Measurements from ENCODE around the gene RWDD3. TPM values are rescaled to one million over a fixed set of nuclear protein-coding genes. Genes with fewer than 3 reads are reported as not detected.

RWDD3 gene
- total RNA-seq, 2 experiments from 2014 or later: 13.3 to 13.5 TPM

DNA sequence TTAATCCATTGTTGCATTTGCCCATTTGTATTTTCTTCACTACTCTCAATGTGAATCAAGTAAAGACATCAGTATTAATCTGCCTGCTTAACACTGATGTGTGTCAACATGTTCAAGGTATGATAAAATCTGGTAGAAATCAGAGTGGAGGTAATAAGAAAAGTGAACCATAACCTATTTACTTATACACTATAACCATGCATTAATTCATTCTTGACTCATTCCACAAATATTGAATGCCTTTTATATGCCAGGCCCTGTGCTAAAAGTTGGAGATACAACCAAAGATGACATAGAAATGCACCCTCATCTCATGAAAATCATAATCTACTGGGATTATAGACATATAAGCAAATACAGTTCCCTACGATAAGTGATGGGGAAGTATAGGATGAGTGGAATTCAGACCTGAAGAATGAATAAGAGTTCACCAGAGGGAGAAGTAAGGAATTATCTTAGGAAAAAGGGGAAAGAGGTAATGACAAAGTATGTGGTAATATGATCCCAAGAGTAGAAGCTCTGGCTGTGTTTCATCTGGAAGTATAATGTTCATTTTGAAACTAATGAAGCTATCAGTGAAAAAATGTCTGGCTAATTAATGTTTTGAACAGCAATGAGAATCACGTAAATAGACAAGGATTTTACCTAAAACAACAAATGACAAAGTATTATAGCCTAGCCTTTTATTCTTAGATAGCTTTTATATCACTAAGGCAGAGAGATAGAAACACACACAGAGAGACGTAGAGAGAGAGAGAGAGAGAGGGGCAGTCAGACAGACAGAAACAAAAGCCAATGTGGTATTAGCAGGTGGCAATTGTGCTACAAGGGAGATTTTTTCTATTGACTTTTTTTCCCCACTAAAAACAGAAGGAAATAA lies 7.0 kb upstream of the RWDD3 start:
- ChIA-PET POLR2A (no interaction called here), CTCF (interaction anchor here (0.9 kb wide), 1 partner anchor 11 kb away, joined by 3 read pairs; no protein-coding TSS in a partner anchor)

DNA sequence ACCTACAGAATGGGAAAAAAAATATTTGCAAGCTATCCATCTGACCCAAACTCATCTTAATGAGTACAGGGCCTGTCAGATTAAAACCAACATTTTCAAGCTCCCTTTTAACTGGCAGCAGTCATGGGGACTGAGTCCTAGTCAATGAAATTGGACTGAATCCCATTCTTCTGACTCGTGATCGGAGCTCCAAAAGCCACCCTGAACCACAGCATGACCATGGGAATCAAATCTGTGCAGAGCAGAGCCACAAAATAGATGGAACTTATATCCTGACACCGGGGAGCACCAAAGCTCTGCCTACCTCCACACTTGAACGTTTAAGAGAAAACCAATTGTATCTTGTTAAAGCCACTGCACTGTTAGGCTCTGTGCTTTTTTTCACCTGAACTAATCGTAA lies 5.0 kb upstream of the RWDD3 start:
- POLR2A ChIA-PET: no interaction called here

DNA sequence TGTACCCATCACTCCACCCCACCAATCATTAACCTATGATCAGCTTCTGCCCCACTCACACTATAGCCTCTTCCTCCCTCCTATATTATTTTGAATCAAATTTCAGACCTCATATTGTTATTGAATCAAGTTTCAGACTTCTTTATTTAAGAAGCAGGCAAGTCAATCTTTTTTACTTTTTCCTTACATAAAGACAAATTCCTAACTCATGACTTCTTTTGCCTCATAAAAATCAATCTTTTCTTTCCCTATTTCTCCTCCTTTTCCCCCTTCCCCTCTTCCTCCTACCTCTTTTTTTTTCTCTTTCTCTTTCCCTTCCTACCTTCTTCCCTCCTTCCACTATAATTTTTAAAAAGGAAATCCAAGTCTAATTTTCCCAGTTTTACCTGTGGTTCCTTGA lies 4.3 kb upstream of the RWDD3 start:
- ChIA-PET CTCF (no interaction called here), POLR2A (no interaction called here)

More for the DNA sequence above, 5.0 kb upstream of the RWDD3 start:
- CTCF ChIA-PET: no interaction called here

DNA sequence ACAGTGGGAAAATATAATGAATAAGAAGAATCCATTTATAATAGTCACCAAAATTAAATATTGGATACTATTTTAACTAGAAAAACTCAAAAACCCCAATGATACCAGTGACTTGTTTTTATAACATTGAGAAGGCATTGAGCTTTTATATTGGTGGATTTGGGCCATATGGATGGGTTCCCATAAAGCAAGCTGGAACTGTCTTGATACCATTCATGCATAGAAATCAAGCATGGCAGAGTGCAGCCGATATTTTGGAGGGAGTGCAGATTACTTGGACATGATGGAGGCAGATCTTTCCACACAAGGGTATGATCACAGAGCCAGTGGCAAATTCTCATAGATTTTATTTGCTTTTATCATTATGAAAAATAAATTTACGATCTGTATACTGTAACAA lies 3.8 kb upstream of the RWDD3 start:
- ChIA-PET POLR2A (no interaction called here), CTCF (no interaction called here)

DNA sequence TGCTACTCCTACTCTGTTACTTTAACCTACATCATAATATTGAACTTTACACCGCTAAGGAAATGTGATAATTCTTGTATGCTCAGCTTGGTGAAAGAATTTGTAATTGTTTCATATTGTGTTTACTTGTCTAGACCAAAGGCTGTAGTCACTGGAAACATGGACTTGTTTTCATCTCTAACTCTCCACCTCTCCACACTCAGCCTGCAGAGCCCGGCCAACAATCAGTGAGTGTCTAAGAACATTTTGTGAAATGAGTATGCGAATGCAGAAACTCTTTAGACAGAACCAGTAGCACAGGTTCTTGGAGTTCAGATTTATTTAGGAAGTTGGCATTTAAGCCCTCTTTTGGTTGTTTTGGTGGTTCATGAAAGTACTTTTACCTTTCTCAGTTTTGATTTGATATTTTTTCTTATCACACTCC lies 3.2 kb upstream of the RWDD3 start:
- ChIA-PET CTCF (no interaction called here), POLR2A (no interaction called here)

DNA sequence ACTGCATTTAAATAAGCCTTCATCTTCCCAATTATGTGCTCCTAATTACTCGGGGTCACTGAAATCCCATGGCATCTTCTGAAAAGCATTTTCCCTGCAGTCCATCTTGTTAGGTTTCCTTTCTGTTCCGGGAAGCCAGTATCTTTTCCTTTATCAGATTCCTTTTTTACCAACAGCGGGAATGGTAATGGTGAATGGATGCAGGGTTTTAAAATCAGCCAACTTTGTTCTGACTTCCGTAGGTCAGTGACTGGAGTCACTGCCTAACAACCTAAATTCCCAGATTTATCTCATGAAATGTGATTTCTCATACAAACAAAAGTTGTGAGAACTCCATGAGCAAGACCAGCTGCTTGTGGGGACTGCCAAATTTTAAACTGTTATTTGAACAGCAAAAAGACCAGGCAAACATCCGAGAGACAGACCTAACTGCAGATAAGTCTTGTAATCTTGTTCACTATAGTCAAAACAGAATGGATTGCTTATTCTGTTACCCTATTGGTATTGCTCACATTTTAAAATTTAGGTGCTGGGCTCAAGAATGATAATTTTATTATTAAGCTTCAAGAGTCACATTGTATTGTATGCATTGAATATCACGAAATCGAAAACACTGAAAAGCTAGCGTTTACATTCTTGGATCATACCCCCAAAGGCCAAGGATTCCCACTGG lies 1.2 kb upstream of the RWDD3 start:
- CTCF ChIA-PET: interaction anchor here (1.2 to 2.3 kb wide), 3 partner anchors 12 to 160 kb away, joined by 3 to 15 read pairs (median 14); partner anchors contain the start of gene ALG14

DNA sequence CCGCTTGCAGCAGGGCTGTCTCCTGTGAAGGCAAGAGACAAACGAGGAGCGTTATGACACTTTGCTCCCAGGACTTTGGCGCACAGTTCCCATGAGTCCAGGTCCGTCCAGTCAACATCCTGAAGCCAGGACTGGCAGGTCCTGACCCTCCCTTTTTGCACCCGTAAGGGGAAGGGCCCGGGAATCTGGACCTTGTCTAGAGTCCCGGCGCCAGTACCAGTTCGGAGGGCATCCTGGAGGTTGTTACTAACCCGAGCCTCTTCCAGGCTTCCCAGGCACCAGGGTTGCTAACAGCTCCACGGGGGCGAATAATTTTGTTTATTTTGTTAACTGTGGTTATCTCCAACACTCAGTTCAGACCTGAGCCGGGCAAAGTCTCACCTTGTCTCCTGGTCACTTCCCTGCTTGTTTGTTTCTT lies 682 bp upstream of the RWDD3 start:
- ChIA-PET POLR2A (interaction anchor here (0.9 to 1.2 kb wide), 3 partner anchors 116 to 379 kb away, joined by 7 to 10 read pairs (median 7); partner anchors contain the start of genes ALG14 and TLCD4), CTCF (interaction anchor here (0.7 to 2.3 kb wide), 10 partner anchors 8 to 379 kb away, joined by 3 to 15 read pairs (median 3); partner anchors contain the start of gene ALG14)

More for the DNA sequence above, 1.2 kb upstream of the RWDD3 start:
- POLR2A ChIA-PET: no interaction called here

DNA sequence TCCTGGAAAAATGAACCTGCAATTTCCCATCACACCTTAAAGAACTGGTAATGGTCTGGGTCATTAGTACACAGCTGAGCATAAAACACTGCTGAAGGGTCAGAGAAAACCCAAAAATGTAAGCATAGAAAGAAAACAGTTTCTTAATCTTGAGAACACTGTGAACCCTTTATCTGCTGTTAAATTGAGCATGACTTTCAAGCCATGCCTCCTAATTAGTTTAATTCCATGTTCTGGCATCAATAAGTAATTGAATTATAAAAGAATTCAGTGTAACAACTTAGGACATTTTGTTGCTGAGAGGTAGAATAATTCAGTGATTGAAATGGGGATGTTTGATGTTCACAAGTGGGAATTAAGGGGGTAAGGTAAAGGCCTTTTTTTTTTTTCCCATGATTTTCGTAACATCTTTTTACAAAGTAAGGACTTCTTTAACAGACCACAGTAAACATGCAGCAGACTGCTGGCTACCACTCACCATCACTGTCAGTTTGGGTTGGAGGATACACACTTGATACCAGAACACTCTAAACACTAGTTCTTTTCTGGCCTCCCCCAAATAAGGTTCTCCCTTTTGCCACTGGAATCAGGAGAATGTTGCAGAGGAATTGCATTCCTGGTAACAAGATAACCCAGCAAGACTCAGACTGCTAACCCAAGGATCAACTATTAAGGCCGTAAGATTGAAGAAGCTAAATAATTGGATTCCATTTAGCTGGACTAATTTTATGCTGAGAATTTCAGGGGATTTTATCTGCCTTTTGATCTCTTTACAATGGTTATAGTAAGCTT lies 3.0 kb downstream of the RWDD3 start:
- ChIA-PET POLR2A (no interaction called here), CTCF (no interaction called here)

DNA sequence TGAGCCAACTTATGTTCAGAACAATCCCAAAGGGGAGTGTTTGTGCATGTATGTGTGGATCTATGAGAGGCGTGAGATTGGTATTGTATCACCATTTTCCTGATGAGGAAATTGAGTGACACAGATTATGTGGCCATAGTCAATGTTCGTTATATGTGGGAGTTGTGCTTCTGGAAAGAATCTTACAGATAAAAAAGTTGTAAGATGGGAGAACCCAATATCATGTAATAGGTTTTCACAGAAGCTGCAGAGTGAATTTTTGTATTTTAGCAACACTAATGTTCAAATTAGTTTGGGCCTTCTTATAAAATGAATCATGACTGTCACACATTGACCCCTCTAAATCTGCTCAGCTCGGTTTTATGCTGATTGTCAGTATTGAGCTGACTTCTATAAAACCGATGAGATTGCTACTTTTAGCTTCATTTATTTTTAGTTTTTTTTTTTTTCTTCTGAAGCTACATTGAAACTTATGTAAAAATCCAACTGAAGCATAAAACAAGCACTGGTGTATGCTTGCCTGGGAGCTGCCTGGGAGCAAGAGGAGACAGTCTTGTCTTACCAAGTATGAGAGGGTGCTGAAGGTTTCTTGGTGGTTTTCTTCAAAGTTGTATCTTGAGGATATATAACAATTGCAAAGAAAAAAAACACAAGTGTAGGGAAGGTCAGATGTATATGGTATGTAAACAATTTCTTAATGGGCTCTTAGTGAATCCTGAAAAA lies 4.1 kb downstream of the RWDD3 start:
- ChIA-PET POLR2A (no interaction called here), CTCF (no interaction called here)

DNA sequence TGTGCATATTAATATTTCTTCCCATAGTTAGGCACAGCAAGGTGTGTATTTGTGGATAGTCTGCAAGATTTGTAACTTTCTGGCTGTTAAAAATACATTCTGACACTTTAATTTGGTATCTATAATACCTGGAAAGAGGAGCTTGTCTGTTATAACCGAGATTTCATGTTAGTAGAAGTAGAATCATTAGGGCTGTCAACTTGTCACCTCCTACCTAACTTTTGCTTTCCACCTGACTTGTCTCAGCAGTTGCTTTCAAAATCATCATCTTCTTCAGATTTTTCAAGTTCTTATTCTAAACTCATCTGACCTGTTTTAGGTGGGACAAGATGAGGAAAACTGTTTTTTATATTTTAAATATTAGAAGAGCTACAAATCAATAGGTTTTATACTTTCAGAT lies 11.0 kb downstream of the RWDD3 start:
- ChIA-PET POLR2A (no interaction called here), CTCF (interaction anchor here (4.1 kb wide), 1 partner anchor 12 kb away, joined by 14 read pairs; the partner anchor contains the start of gene RWDD3)

DNA sequence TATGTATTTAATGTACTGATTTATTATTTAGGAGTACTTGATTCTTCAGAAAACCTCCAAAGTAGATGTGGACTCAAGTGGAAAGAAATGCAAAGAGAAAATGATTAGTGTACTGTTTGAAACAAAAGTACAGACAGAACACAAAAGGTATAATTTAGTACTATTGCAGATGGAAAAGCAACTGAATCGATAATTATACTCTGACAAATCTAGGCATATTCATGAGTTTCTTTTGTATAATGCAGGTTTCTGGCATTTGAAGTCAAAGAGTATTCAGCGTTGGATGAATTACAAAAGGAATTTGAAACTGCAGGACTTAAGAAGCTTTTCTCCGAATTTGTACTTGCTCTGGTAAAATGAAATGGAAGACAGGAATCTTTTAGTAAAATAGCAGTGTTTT lies 12.5 kb downstream of the RWDD3 start:
- CTCF ChIA-PET: interaction anchor here (0.9 to 4.1 kb wide), 2 partner anchors 11 to 13 kb away, joined by 3 to 14 read pairs; partner anchors contain the start of gene RWDD3
- POLR2A ChIA-PET: no interaction called here

DNA sequence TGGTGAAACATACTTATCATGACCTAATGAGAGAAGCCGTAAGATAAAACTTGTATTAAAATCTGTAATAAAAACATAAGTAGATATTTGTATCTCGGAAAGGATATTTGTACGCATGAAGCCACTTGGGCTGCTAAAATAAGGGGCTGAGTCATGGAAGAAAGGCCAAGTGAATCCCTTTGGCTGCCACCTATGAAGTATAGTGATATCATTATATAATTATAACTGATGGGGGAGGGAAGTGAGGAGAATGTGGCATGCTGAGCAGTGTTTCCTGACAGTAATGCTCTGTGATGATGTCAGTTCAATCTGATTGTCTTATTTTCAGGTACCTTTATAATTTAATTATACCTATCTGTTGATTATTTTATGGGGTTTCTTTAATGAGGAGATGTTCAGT lies 13.6 kb downstream of the RWDD3 start:
- ChIA-PET CTCF (no interaction called here), POLR2A (no interaction called here)

DNA sequence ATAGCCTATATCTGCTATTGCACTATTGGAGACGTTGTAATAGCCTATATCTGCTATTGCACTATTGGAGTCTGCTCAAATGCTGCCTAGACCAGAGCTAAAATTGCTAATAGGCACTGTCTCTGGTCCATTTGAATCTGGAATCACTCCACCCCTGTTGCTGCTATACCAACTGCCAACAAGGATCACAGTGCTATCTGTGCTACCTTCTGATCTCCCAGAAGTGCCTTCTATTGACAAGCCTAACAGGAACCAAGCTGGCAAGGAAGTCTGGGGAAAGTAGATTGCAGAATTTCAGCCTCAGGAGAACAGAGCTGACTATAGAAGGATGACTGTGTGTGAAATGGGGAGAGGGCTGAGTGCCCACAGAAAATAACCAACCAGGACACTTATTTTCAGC lies 15.9 kb downstream of the RWDD3 start:
- POLR2A ChIA-PET: no interaction called here
- CTCF ChIA-PET: no interaction called here

DNA sequence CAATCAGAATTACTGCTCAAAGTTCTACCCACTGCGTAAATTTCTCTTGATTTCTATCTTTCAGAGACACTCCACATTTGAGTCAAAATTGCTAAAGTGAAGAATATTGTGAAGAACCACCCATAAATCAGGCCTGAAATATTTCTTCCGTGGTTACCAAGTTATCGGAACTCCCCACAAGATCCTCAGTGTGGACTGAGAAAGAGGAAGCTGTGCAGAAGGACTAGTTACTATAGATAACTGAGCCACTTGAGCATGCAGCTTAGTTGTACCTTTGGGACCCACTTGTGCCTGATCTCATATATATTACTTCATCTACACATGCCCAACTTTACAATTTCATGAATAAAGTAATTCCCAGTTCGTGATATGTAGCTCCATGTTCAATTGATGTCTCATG lies 18.4 kb downstream of the RWDD3 start:
- CTCF ChIA-PET: interaction anchor here (0.7 kb wide), 1 partner anchor 1334 kb away, joined by 3 read pairs; no protein-coding TSS in a partner anchor
- POLR2A ChIA-PET: interaction anchor here (0.5 kb wide), 1 partner anchor 17 kb away, joined by 4 read pairs; no protein-coding TSS in a partner anchor

DNA sequence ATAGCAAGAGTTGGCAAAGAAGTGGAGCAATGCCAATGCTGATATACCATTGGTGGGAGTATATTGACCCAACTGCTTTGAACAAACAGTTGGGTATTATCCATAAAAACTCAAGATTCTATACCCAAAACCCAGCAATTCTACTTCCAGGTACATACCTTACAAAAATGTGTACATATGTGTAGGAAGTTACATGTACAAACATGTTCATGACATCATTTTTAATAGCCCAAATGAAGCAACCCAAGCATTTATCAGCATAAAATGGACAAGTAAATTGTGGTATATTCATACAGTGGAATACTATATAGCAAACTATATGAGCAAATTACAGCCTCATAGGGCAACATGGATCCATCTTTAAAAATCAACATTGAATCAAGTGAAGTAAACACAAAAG lies 20.9 kb downstream of the RWDD3 start:
- ChIA-PET POLR2A (no interaction called here), CTCF (no interaction called here)

DNA sequence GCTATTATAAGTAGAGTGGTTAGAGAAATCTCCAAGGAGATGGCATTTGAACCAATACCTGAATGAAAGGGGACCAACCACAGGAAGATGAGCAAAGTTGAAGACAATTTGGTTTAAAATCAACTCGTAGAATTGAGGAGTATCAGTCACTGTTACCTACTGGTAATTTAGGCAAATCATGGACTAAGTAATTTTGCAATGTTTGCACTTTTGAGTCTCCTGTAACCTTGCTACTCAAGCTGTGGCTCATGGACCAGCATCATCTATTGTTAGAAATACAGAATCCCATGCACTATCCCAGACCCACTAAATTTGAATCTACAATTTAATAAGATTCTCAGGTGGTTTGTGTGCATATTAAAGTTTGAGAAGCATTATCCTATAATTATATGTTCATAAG lies 21.8 kb downstream of the RWDD3 start:
- ChIA-PET CTCF (no interaction called here), POLR2A (no interaction called here)

DNA sequence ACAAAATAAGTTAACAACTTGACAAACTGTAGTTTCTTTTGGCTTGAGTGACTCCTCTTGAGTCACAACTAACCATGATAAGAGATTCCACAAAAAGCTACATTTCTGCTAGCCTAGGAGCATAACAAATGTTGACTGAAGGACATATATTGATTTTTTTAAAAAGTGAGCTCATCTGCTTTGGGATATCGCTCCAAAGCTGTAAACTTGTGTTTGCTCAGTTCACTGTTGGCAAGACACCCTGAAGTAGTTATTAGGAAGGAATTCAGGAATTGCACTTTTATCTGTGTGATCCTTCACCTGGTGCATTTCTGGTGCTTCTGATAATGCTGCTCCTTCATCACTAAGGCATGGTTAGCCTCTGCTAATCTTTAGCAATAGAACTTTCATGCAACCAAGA lies 23.7 kb downstream of the RWDD3 start:
- CTCF ChIA-PET: no interaction called here
- POLR2A ChIA-PET: no interaction called here

DNA sequence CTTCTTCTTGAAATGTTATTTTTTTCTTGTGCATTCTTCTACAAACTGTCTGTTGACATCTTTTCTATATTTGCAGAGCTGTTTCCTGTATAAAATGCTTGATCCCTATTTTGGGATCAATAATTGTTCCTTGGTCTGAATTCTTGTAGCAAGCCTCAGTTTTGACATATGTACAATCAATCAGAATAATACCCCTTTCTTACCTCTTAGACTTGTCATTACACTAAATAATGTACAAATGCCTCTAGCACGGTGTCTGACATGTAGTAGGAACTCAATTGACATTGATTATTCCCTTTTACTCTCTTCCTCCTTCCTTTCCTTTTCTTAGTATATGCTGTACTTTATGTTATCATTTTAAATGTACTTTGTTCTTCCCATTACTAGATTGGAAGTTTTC lies 25.2 kb downstream of the RWDD3 start:
- ChIA-PET POLR2A (no interaction called here), CTCF (no interaction called here)

DNA sequence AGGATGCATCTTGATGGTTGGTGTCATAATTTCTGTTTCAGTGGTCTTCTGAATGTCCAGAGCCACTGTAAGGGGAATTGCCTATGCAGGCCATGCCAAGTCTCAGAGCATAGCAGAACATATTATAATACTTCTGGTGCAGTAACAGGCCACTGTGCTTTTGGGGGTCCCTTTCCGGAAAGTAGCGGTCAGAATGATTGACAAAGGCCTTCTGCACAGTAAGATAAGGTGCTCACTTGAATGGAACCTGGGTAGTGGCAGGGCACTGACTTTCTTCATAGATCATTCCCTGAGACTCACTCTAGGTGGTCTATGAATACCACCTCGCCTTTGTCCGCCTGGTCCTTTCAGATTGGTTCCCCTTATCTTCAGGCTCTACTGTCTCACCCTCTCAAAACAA lies 28.9 kb downstream of the RWDD3 start:
- POLR2A ChIA-PET: no interaction called here
- CTCF ChIA-PET: no interaction called here

DNA sequence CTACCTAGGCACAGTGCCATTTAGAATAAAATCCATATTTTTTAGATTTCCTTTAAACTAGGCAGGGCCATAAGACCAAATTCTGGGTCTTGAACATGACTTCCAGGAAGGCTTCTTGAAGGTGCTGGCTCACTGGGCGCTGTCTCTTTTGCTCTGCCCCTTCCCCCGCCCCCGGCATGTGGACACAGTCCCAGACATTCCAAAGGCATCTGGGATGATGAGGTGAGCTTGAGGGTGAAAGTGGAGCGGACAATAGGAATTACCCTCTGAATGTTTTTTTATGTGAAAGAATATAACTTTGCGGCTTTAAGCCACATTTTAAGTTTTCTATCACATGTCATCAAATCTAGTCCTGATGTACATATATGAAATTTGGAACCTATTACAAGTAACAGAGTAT lies 29.4 kb downstream of the RWDD3 start:
- ChIA-PET CTCF (no interaction called here), POLR2A (no interaction called here)

All from activated CD8-positive, alpha-beta memory T cell treated with anti-CD3 and anti-CD28 coated beads for 36 hours (primary cell).